ENCODE results near the gene TOP1.

GRCh38 chr20:41145317-41145716 is 116.7 kb downstream of the TOP1 start:
- TF ChIP-seq CTCF (tag by site-specific recombination; IDR thresholded peaks at IDR 0.05) (no peak), ZNF138 (tag by site-specific recombination; IDR thresholded peaks at IDR 0.05; ENCODE audit: borderline replicate concordance) (no peak)

Data from HEK293 (cell line).